Heart left ventricle (tissue), 13 donors: ENCODE results near the gene MREG.

Experiments
- CTCF ChIP-seq, 12 donors: fragments of 200-600 bp; sonication (generic) in 4 of 12; IDR thresholded peaks; one replicate each; pipeline versions ENCODE4 v1.5.0 to v1.8.0; 2018 to 2022; ENCODE audit warnings: antibody characterized with exemption in 12 of 12, mild to moderate bottlenecking in 5 of 12
- POLR2A ChIP-seq, 2 donors: fragments of 450-650 bp; IDR thresholded peaks; one replicate each; pipeline ENCODE4 v1.6.1; 2017; ENCODE audit warnings: antibody characterized with exemption in 2 of 2, mild to moderate bottlenecking in 2 of 2, moderate library complexity in 2 of 2
- donor health status: ischemic (EF 13 %, LVEDD 7.1; RV severe dilation, severe dysfunction).
- donor health status: DM: no; HTN: yes; CAD: no.
- donor health status: DM: no; HTN: no; CAD: no.
- donor health status: ischemic (EF 25% LVEDD 6.9; RV normal size, moderate dysfunction).
- donor health status: ischemic (EF 25% LVEDD 5.7; RV mildly dilated, moderate dysfunction).
- donor health status: ischemic (EF 35%, LVEDD 5.7; RV mildly dilated, moderate dysfunction).
- donor health status: nonischemic (EF 11% LVEDD 7.7; RV severe dilation, severe dysfunction).
- donor health status: DM: yes; HTN: yes; CAD: no.
- donor health status: PGD.
- donor health status: ischemic (EF 29% LVEDD 5.4; RV normal size, mild dysfunction).
- donor health status: nonischemic (EF 23%, LVEDD 6.1; RV moderate dilation, normal function).

GRCh38 chr2:215933151-215933550 lies 80.2 kb downstream of the MREG start:
- no peak for TF ChIP-seq CTCF (IDR thresholded peaks at IDR 0.05)
- TF ChIP-seq POLR2A (IDR thresholded peaks at IDR 0.05), result no peak
